Endodermal cell (in vitro differentiated cells): ENCODE measurements around the gene EPGN. TPM values are rescaled to one million over a fixed set of nuclear protein-coding genes. Genes with fewer than 3 reads are reported as not detected.

Experiments used
- DNase-seq: peaks from one replicate; pipeline ENCODE4 v3.0.0-alpha.2; 2017
- H3K27ac ChIP-seq: 2 replicates; pipeline ENCODE4 v1.5.1; 2013; ENCODE audit warnings: mild to moderate bottlenecking, low read depth, low read length, moderate library complexity
- H3K27me3 ChIP-seq: 2 replicates; pipeline ENCODE4 v1.6.1; 2013; ENCODE audit warnings: mild to moderate bottlenecking, low read length, moderate library complexity; ENCODE audit not compliant: insufficient read depth, control insufficient read depth, poor library complexity, severe bottlenecking
- H3K36me3 ChIP-seq: 2 replicates; pipeline ENCODE4 v1.7.0; 2013; ENCODE audit warnings: mild to moderate bottlenecking, low read length, moderate library complexity; ENCODE audit not compliant: control insufficient read depth, insufficient read depth
- H3K4me1 ChIP-seq: one replicate; pipeline ENCODE4 v1.7.0; 2013; ENCODE audit warnings: low read length; ENCODE audit not compliant: control insufficient read depth, insufficient read depth
- H3K4me3 ChIP-seq: 2 replicates; pipeline ENCODE4 v1.5.1; 2013; ENCODE audit warnings: mild to moderate bottlenecking, low read length, moderate library complexity
- H3K9ac ChIP-seq: 2 replicates; pipeline ENCODE4 v1.6.1; 2013; ENCODE audit warnings: mild to moderate bottlenecking, low read length, moderate library complexity; ENCODE audit not compliant: poor library complexity, severe bottlenecking; ENCODE audit errors: extremely low read depth
- H3K9me3 ChIP-seq: 2 replicates; pipeline ENCODE4 v1.6.1; 2013; ENCODE audit warnings: mild to moderate bottlenecking, low read length, moderate library complexity; ENCODE audit not compliant: control insufficient read depth
- H3K27ac Mint-ChIP-seq: 2 replicates; pipeline ENCODE4 v1.8.0; 2020; ENCODE audit warnings: mixed read lengths
- H3K27me3 Mint-ChIP-seq: 2 replicates; pipeline ENCODE4 v1.8.0; 2021; ENCODE audit warnings: mild to moderate bottlenecking, mixed read lengths; ENCODE audit not compliant: insufficient read depth
- H3K36me3 Mint-ChIP-seq: 2 replicates; pipeline ENCODE4 v1.8.0; 2020; ENCODE audit warnings: low read depth, mixed read lengths
- H3K4me1 Mint-ChIP-seq: 2 replicates; pipeline ENCODE4 v1.8.0; 2020; ENCODE audit warnings: mixed read lengths
- H3K4me3 Mint-ChIP-seq: 2 replicates; pipeline ENCODE4 v1.8.0; 2020; ENCODE audit warnings: mild to moderate bottlenecking, moderate library complexity, mixed read lengths
- H3K9me3 Mint-ChIP-seq: 2 replicates; pipeline ENCODE4 v1.8.0; 2020; ENCODE audit warnings: mild to moderate bottlenecking, mixed read lengths
- WGBS, 2 experiments: methylation state at CpG; one replicate each; pipeline versions ENCODE4 v1.1.5 to v1.1.7; 2013; ENCODE audit warnings: missing lambda C conversion rate in 2 of 2, mixed read lengths in 1 of 2; ENCODE audit not compliant: insufficient coverage in 1 of 2, insufficient read length in 1 of 2; 5-methylcytosine and 5-hydroxymethylcytosine counted together
- total RNA-seq, 2 donors: library from RNA; stranded (reverse); fragmentation: NEBNext Ultra II Directional in 1 of 2; extraction: Animal tissue kit (Norgen Biotek cat#: 25700) in 1 of 2; gene quantifications; 2 replicates in 1 of 2; 3 replicates in 1 of 2; pipeline ENCODE4 v1.2.1, GENCODE V29; 2021
- TF ChIP-seq, protein P1 (sequence below): fragments of 200-600 bp; sonication (generic); conservative IDR thresholded peaks from 2 replicates; pipeline ENCODE4 v1.5.0; 2021; ENCODE audit warnings: antibody characterized with exemption, mild to moderate bottlenecking

EPGN gene
- total RNA-seq, 2 donors from 2014 or later = not detected

DNA sequence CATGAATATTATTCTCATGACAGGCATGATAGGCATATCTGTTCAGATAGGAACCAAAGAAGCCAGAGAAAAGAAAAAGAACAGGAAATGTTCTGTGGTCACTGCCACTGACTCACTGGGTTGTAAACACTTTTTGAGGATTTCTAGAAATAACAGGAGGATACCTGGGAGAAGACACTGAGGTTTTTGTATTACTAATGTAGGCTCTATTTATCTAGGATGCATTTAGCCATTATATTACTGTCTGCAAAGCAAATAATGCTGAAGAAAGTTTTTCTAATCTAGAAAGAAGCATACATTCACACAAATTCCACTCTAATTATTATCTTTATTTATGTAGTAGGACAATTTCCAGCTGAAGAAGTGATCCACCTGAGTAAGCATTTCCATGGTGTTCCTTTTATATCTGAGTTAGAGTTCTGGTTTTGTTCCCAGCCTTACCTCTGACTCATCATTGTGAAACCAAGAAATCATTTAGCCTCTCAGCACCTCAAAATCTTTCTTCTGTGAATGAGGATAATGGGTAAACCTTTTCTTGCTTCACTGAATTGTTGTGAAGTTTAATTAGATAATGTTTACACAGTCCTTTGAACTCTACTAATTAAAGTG lies 40.2 kb upstream of the EPGN start:
- Histone ChIP-seq H3K4me1 (no peaks in the 10 kb centered on the region), H3K4me3 (no peak overlapping the region), H3K9me3 (no peaks in the 10 kb centered on the region), H3K36me3 (no peaks in the 10 kb centered on the region), H3K9ac (no peak overlapping the region), H3K27me3 (no peaks in the 10 kb centered on the region), H3K27ac (no peak overlapping the region)
- DNase-seq = no peak
- H3K27me3 Mint-ChIP-seq = no peaks in the 10 kb centered on the region
- TF ChIP-seq, protein P1, sequence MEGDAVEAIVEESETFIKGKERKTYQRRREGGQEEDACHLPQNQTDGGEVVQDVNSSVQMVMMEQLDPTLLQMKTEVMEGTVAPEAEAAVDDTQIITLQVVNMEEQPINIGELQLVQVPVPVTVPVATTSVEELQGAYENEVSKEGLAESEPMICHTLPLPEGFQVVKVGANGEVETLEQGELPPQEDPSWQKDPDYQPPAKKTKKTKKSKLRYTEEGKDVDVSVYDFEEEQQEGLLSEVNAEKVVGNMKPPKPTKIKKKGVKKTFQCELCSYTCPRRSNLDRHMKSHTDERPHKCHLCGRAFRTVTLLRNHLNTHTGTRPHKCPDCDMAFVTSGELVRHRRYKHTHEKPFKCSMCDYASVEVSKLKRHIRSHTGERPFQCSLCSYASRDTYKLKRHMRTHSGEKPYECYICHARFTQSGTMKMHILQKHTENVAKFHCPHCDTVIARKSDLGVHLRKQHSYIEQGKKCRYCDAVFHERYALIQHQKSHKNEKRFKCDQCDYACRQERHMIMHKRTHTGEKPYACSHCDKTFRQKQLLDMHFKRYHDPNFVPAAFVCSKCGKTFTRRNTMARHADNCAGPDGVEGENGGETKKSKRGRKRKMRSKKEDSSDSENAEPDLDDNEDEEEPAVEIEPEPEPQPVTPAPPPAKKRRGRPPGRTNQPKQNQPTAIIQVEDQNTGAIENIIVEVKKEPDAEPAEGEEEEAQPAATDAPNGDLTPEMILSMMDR = no peak
- H3K4me1 Mint-ChIP-seq = peaks cover 6% of the 10 kb centered on the region
- no peak overlapping the region for H3K4me3 Mint-ChIP-seq
- peaks cover 2% of the 10 kb centered on the region for H3K9me3 Mint-ChIP-seq
- no peaks in the 10 kb centered on the region for H3K36me3 Mint-ChIP-seq
- H3K27ac Mint-ChIP-seq = no peak overlapping the region

DNA sequence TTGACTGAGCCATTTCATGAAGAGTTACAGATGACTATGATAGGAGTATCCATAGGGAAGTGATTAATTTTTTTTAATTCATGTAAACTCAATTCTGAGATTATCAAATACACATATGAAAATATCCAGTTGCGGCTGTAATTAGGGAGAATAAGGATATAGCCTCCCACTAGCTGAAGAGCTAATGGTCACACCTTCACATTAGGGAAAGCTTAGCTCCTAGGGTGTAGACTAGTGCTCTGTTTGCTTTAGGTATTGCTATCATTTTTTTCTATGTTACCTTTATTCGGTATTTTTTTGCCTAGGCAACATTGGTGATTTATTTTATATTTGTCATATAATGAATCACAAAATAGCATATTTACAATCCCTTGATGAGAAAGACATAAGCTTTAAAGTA lies 39.6 kb upstream of the EPGN start:
- DNase-seq = no peak
- no peaks in the 10 kb centered on the region for H3K36me3 Mint-ChIP-seq
- 83% methylated on average over 2 of the region's 2 CpGs; no CpG with 5 or more reads in 1 of the 2 experiments for WGBS, 2 experiments
- H3K4me1 Mint-ChIP-seq = peaks cover 6% of the 10 kb centered on the region
- Histone ChIP-seq H3K27me3 (no peaks in the 10 kb centered on the region), H3K4me1 (no peaks in the 10 kb centered on the region), H3K36me3 (no peaks in the 10 kb centered on the region), H3K9ac (no peak overlapping the region), H3K4me3 (no peak overlapping the region), H3K27ac (no peak overlapping the region), H3K9me3 (no peaks in the 10 kb centered on the region)
- H3K27ac Mint-ChIP-seq = no peak overlapping the region
- no peaks in the 10 kb centered on the region for H3K27me3 Mint-ChIP-seq
- peaks cover 2% of the 10 kb centered on the region for H3K9me3 Mint-ChIP-seq
- H3K4me3 Mint-ChIP-seq = no peak overlapping the region
- TF ChIP-seq, protein P1 = no peak

DNA sequence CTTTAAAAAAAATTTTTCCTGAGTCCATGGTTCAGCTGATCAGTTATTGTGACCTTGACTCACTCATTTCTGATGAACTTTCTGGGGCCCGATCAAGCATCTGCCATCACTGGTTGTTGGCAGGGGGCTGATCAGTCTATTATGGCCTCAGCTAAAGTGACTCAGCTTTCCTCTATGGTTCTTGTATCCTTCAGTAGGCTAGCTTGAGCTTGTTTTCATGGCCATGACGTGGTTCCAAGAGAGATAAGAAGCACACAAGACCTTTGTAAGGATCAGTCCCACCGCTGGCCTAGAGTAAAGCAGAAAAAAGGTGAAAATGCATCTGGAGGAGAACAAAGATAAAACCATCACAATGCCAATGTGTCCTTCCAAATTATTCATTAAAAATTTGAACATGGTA lies 29.8 kb upstream of the EPGN start:
- TF ChIP-seq, protein P1 = no peak
- no peaks in the 10 kb centered on the region for H3K27me3 Mint-ChIP-seq
- Histone ChIP-seq H3K36me3 (no peaks in the 10 kb centered on the region), H3K27me3 (no peaks in the 10 kb centered on the region), H3K9me3 (no peaks in the 10 kb centered on the region), H3K4me1 (no peaks in the 10 kb centered on the region), H3K27ac (no peak overlapping the region), H3K4me3 (no peak overlapping the region), H3K9ac (no peak overlapping the region)
- H3K4me1 Mint-ChIP-seq = peaks cover 4% of the 10 kb centered on the region
- H3K9me3 Mint-ChIP-seq = no peaks in the 10 kb centered on the region
- DNase-seq = no peak
- H3K27ac Mint-ChIP-seq = no peak overlapping the region
- WGBS, 2 experiments = 83 to 87% methylated on average over 2 to 3 of the region's 3 CpGs
- H3K36me3 Mint-ChIP-seq = no peaks in the 10 kb centered on the region
- H3K4me3 Mint-ChIP-seq = no peak overlapping the region
